Fibroblast of skin of back (primary cell): ENCODE measurements around the gene IL23R.
A peak's percentile ranks its signal among the peaks of the same experiment; 100 is the strongest.

ENCODE experiments used
- DNase-seq: peaks from one replicate; pipeline ENCODE4 v3.0.0-alpha.2; 2013

IL23R gene

DNA sequence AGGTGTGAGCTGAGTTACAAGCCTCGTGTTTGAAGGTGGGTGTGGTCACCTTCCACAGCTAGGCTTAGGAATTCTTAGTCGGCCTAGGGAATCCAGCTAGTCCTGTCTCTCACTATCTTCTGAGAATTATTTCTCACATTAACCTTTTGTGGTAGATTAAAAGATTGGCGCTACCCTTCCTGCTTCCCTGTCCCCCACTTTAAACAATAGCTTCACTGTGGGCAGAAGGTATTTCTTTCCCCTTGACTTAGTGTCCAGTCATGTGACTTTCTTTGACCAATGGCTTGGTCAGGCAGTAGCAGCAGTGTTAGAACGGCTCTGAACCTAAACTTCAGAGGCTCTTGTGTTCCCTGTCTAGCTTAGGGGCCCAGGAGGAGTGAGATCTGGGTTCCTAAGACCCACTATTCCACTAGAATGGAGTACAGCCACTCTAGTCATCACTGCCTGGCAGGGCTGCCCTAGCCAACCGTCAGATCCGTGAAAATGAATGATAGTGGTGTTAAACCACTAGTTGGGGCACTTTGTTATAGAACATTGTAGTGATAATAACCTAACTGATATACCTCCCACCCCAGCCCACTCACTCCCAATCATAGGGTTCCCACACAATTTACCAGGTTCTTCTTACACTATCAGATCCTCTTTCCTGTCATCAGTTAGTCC is 17.6 kb upstream of the IL23R start:
- DNase-seq, result peak; percentile 11

DNA sequence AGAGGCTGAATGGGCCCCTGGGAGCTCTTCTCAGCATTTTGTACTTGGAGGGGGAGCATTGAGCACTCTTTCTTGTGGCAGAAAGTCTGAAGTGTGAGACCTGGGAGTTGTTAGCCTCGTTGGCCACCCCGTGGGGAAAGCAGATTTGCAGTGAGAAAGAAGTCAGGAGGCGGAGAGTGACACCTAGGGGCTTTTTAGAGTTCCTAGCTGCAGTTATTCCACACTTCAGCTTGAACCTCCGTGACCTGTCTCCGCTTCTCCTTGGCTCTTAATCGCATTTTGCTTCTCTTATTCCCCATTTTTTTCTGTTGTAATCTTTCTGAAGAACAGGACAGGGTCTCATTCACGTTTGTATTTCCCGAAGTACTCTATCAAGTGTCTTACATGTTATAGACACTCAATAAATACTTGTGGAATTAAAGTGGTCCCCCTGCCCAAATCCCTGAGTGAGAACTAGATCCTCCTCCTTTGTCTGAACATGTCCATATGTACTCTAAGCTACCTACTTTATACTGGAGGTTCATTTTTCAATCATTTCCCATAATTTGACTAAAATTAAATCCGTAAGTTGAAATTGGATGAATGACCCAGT is 17.0 kb upstream of the IL23R start:
- DNase-seq, result peak; percentile 78

DNA sequence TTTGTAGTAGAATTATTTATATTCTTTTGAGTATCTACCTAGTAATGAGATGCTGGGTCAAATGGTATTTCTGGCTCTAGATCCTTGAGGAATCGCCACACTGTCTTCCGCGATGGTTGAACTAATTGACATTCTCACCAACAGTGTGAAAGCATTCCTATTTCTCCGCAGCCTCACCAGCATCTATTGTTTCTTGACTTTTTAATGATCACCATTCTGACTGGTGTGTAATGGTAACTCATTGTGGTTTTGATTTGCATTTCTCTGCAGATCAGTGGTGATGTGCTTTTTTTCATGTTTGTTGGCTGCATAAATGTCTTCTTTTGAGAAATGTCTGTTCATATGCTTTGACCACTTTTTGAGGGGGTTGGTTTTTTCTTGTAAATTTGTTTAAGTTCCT is 15.3 kb upstream of the IL23R start:
- no peak for DNase-seq

DNA sequence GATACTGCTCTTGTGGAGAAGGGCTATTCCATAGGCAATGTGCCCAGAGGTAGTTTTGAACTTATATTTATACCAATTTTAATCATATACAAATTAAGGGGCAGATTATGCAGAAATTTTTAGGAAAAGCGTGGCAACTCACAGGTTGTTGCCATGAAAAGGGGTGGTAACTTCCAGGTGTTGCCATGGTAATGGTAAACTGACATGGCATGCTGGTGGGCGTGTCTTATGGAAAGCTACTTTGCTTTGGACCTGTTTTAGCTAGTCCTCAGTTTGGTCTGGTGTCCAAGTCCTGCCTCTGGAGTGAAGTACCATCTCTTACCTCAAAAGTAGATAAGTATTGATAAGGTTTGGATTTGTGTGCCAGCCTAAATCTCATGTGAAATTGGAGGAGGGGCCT is 7.9 kb upstream of the IL23R start:
- DNase-seq, result no peak

DNA sequence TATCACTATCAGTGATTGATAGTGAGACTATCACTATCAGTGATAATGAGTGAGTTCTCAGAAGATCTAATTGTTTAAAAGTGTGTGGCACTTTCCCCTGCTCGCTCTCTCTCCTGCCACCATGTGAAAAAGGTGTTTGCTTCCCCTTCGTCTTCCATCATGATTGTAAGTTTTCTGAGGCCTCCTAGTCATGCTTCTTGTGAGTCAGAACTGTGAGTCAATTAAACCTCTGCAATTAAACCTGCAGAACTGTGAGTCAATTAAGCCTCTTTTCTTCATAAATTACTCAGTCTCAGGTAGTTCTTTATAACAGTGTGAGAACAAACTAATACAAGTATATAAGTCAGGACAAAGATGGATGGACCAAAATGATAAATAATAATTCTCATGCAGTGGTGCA is 7.0 kb upstream of the IL23R start:
- no peak for DNase-seq

DNA sequence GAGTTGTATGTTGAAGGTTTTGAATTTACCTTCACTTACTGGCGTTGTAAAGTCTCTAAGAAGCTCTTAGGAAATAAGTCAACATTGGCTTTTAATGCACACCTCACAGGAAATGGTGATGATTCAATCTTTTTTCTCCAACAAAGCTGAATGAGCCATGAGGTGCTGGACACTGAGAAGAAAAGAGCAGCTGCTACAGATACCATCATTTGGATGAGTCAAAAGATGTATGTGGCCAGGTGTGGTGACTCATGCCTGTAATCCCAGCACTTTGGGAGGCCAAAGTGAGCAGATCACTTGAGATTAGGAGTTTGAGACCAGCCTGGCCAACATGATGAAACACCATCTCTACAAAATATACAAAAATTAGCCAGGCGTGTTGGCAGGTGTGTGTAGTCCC is 3.3 kb upstream of the IL23R start:
- peak; percentile 8 for DNase-seq

DNA sequence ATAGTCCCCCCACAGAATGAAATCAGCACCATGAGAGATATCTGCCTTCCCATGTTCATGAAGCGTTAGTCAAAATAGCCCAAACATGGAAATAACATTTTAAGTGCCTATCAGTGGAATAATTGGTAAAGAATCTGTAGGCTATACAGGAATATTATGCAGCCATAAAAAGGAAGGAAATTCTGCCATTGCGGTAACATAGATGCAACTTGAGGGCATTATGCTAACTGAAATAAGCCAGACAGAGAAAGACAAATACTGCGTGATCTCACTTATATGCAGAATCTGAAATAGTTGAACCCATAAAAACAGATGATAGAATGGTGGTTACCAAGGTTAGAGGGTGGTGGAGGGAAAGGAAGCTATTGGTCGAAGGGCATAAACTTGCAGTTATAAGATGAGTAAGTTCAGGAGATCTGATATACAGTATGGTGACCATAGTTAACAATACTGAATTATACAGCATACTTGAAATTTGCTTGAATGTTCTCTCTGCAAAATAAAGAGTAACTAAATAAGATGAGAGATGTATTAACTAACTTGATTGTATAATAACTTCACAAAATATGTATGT is 699 bp upstream of the IL23R start:
- DNase-seq, result no peak

DNA sequence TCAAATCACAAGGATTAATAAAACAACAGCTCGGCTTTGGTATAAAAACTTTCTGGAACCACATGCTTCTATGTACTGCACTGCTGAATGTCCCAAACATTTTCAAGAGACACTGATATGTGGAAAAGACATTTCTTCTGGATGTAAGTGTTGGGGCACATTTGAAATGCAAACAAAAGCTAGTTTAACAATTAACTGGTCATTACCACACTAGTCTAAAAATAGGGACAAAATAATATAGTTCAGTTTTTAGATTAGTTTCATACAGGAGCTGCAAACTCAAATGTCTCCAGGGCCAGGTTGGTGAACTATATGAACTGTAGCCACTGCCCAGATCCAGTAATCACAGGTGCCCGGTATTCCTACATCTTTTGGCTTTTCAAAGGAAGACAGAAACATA is 3.2 kb downstream of the IL23R start:
- DNase-seq, result no peak

DNA sequence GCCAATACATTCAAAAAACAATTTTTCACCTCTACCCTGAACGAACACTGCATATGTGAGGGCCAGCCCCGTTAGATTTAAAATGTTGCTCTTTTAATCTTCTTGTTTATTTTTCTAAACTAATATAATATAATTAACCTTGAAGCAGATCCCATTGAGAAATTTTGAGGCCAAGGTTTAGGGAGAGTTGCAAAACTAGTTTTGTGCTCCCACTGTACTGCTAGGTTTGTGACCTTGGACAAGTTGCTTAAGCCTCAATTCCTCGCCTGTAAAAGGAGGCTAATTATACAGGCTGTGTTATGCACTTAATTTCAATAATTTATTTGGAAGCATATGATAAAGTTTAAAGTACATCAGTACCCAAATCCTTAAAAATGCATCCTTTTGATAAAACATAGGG is 3.7 kb downstream of the IL23R start:
- no peak for DNase-seq

DNA sequence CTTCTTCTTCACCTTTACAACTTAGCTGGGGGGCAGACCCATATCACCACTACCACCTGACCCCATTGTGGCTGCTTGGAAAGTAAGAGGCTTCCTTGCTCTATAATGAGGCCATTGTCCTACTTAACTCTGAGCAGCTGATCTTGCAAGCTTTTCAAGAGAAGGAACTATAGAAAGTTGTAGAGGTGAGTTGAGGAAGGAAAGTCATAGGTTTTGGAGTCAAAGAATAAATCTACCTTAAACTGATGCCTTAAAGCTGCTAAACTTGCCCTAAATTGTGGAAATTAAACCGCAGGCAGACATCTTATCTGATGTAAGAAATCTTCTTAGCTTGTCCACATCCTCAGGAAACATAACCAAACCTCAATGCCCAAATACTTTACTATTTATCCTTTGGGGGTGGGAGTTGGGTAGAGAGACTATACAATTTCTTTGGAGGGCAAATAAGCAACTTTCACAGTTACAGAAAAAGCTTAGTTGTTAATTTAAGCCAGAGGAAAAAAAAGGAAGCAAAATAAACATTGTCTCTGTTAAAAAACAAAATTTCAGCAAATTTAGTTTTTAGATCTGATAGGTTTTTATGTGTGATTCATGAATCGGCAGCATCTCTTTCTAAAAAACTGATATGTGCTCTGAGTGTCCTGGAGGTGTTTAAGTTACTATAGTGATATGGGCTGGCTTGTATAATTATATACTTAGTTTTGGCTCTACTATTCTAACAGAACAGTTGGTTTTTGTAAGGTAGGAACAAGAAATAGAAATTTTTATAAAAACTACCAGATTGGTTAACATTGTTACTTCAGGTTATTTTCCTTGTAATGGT is 4.7 kb downstream of the IL23R start:
- no peak for DNase-seq

DNA sequence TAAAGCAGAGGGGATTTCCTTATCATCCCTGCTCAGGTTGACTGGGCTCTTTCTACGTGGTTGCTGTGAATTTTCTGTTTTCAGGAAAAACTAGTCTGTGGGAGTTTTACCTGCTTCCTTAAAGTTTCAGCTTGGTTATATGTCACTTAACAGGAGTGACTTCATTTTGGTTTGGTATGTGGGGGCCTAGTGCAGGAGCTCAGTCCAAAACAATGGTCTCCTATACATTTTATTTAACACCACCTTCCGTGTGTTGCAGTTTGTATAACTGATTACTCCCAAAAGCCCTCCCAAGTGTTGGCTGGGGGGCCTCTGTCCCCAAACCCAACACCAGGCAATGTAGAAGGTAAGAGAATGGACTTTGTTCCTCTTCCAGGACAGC is 5.3 kb downstream of the IL23R start:
- no peak for DNase-seq

DNA sequence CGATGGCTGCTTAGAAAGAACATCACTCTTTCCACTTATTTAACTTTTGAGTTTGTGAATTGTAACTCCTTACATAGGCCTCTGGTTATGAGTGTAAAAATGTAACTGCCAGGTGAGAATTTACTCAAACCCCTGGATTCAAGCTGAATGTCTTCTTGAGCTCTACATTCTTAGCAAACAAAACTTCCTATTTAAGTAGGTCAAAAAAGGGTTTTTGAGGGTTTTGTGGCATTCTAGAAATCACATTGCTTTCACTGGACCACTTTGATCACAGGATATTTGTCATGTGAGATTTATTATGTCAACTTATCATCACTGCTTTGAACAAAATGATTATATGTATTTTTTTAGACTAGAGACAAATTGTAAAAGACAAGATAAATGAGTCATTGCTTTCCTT is 5.7 kb downstream of the IL23R start:
- DNase-seq, result peak; percentile 30

DNA sequence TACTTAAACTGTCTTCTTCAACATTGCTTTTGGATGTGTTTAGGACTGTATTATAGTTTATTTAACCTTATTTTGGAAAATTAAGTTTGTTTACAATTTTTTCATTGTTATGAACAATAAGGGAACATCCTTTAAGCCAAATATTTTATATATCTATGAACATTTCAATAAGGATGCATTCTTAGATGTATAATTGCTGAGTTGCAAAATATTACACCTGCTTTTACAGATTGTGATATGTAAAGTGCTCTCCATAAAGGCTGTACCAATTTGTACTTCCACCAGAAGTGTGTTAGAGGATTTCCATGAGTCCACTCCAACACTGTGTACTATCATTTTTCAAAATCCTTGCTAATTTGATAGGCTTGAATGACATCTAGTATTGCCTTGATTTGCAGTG is 7.7 kb downstream of the IL23R start:
- DNase-seq, result no peak

DNA sequence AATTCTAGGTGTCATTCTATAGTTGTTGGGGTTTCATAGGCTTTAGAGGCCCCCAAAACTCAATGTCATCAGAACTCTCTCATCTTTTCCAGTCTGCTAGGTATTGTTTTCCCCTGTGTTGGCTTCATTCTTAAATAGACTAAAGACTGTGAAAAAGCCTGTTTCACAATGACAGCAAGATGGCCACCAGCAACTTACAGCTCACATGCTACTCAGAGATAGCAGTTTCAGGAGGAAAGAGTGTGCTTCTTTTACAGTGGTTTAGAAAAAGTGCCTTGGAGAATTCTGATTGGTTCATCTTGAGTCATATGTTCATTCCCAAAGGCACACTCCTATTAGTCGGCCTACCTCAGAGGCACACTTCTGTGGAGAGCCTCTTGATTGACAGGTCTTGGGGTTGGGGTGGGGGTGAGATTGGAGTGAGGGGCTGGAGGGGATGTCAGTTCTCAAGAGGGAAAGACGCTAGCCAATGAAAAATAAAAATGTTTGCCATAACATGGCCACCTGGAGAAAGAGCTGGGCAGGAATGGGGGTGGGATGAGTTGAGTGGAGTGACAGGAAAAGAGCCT is 8.5 kb downstream of the IL23R start:
- no peak for DNase-seq

DNA sequence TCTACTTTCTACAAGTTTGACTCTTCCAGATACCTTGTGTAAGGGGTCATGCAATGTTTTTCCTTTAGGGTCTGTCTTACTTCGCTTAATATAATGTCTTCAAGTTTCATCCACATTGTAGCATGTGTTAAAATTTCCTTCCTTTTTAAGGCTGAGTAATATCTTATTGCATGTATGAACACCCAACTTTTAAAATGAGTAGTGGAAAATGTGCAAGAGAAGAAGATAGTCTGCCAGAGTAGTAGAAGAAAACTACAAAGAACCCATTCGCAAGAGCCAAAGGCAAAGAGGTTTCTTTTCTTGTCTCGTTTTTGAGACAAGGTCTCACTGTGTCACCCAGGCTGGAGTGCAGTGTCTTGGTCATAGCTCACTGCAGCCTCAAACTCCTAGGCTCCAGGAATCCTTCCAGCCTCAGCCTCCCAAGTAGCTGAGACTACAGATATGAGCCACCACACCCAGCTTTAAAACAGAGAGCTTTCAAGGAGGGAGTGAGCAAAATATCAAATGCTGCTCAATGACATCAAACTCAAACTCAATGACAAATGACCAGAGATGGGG is 9.4 kb downstream of the IL23R start:
- no peak for DNase-seq

DNA sequence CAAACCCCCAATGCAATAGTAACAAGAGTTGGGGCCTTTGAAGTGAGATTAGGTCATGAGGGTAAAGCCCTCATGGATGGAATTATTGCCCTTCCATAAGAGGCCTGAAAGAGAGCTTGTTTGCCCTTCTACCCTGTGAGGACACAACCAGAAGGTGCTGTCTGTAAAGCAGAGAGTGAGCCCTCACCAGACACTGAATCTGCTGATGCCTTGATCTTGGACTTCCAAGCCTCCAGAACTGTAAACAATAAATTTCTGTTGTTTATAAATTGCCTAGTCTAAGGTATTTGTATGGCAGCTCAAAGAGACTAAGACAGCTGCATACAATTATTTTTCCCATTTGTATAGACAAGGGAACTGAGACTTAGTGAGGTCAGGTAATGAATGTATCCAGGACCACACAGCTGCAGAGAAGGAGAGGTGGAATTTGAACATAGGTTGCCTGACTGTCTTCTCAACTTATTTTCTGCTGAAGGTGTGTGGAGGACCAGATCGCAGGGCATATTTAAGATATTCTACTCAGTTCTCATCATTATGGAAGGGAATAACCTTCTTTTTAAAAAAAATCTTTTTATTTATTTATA is 18.7 kb downstream of the IL23R start:
- DNase-seq, result no peak

DNA sequence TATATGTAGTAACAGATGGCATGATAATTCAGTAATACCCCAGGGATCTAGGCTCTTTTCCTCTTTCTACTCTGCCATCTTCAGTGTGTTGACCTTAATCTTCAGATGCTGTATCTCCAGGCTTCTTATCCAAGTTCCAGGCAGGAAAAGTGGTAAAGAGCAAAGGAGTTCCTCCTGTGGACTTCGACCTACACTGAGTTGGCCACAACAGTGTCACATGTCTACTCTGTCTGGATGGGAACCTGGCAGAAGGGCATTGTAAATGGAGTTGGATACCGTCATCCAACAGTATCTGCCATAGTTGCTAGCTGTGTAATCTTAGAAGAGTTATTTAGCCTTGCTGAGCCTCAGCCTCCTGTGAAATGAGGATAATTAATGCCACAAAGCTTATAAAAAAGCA is 21.9 kb downstream of the IL23R start:
- DNase-seq, result no peak

DNA sequence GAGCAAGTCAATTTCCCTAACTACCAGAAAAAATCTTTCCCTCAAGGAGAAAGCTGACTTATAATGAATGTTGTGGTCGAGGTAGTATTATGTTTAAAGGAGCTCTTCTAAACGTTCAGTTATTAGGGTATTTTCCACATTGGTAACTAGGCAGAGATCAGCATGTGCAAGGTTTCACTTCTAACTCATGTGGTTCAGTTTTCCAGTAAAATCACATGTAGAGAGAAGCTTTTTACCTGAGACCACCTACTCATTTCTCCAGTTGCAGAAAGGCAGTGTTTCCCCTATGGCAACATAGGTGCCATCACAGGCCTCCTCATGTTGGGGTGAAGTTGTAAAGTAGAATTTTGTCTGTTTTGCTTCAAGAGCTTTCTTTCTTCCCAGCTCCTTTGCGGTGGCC is 23.7 kb downstream of the IL23R start:
- no peak for DNase-seq

DNA sequence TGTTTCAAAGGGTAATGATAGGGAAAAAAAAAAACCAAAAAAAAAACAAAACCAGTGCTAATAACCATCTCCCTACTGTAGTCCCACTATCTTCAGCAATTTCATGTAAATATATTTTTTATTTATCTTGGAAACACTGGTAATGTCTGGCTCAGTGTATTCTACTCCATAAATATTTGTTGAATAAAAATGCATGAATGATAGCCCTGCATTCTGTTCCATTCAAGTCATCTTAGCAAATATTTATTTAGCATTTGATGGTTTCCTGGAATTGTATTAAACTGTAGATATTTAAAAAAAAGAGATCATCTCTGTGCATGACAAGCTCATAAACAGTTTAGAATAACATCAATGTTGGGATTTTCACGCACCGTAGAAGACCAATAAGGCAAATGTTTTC is 24.2 kb downstream of the IL23R start:
- DNase-seq, result no peak

DNA sequence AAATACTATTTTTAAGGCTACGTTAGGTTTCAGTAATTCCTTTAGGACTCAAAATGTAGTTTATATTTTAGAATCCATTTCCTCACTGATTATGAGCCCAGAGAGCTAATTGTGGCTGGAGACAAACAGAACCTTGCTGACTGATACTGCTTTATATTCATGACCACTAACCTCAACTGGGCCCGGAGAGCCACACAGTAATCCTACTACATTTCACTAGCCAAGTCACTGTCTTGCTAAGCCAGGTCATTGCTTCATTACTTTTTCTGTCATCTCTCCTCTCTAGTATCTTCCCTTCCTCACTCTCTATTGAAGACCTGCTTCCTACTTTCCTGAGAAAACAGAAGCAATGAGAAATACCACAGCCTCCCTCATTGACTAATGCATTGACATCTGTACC is 24.7 kb downstream of the IL23R start:
- DNase-seq, result no peak

DNA sequence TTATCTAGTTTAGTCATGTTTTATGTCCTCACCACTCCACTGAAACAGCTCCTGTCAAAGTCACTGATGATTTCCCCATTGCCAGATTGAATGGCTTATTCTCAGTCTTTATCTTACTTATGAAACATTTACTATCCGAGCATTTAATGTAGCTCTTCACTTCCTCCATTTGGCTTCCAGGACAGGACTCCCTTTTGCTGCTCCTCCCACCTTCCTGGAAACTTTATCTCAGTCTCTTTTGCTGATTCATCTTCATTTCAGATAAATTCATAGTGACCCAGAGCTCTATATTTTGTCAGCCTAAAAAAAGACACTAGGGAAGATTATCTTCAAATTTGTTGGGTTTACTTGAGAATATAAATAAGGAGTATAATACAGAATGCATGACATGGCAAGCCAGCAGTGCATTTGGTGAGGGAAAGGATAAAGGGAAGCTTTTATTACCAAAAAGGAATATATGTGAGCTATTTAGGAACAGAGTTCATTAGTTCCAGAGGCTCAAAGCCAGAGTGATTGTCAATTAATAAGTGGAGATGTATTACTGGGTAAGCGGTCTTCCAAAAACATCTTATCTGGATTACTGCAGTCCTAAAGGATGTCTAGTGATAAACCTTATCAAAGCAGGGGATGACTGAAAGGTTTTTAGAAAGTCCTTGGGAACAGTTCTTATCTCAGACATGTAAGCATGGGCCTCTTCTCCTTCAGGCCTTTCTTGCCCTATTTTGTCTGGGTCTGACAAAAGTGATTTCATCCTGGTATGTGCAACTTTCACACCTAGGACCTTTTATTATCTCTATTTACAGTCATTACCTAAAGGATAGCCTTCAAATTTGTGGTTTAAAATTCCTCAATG is 25.6 kb downstream of the IL23R start:
- DNase-seq, result no peak

DNA sequence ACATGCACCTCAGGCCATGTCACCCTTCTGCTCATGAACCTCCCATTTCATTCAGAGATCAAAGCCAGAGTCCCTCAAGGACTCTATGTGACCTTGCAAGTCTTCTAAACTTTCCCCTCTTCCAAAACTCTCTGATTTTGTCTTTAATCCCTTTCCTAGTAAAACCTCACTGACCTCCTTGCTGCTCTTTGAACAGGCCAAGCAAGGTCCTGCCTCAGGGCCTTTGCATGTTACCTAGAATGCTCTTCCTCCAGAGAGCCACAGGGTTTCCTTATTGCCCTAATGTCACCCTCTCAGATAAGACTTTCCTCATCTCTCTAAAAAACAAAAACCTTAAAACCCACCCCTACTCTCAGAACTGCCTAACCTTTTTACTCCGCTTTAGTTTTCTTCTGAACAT is 26.6 kb downstream of the IL23R start:
- no peak for DNase-seq
